CD4-positive, CD25-positive, alpha-beta regulatory T cell (primary cell): ENCODE data around the gene PRKCE. TPM values are rescaled to one million over a fixed set of nuclear protein-coding genes. Genes with fewer than 3 reads are reported as not detected.
A peak's percentile ranks its signal among the peaks of the same experiment; 100 is the strongest.

Experiments used
- ATAC-seq, 2 donors: fragments of 150-1000 bp; cut with Tn5 transposase; one replicate each; pipeline ENCODE4 v1.10.0; 2021; ENCODE audit warnings: low read depth in 2 of 2, moderate number of reproducible peaks in 2 of 2, moderate library complexity in 1 of 2
- DNase-seq, 3 donors: peaks; one replicate each; pipeline versions ENCODE4 v3.0.0 to v3.0.0-alpha.2; 2012 to 2022; ENCODE audit warnings: mixed read lengths in 1 of 3
- H3K27ac ChIP-seq: one replicate; pipeline ENCODE4 v1.7.0; 2013; ENCODE audit warnings: mild to moderate bottlenecking, low read length; ENCODE audit not compliant: insufficient read depth, poor library complexity, severe bottlenecking
- H3K27me3 ChIP-seq: one replicate; pipeline ENCODE4 v1.7.0; 2013; ENCODE audit warnings: low read length; ENCODE audit not compliant: control insufficient read depth, insufficient read depth
- H3K36me3 ChIP-seq: one replicate; pipeline ENCODE4 v1.7.0; 2013; ENCODE audit warnings: mild to moderate bottlenecking, low read length, moderate library complexity; ENCODE audit not compliant: control insufficient read depth, insufficient read depth
- H3K4me1 ChIP-seq: 2 replicates; pipeline ENCODE4 v1.7.0; 2013; ENCODE audit warnings: mild to moderate bottlenecking, low read length; ENCODE audit not compliant: insufficient read depth, control insufficient read depth, poor library complexity, severe bottlenecking
- H3K4me3 ChIP-seq: one replicate; pipeline ENCODE4 v1.7.0; 2013; ENCODE audit warnings: low read depth, mild to moderate bottlenecking, low read length, moderate library complexity
- H3K9me3 ChIP-seq, 2 experiments: 1 replicate in 1 of 2; 2 replicates in 1 of 2; pipeline ENCODE4 v1.7.0; 2013; ENCODE audit warnings: low read length in 2 of 2, mild to moderate bottlenecking in 1 of 2, moderate library complexity in 1 of 2; ENCODE audit not compliant: control insufficient read depth in 2 of 2
- H3K27ac Mint-ChIP-seq, 3 donors: one replicate each; pipeline ENCODE4 v1.8.0; 2020 to 2022; ENCODE audit warnings: mild to moderate bottlenecking in 3 of 3, mixed read lengths in 3 of 3, moderate library complexity in 2 of 3
- H3K27me3 Mint-ChIP-seq: one replicate; pipeline ENCODE4 v1.8.0; 2022; ENCODE audit warnings: mild to moderate bottlenecking, mixed read lengths
- H3K36me3 Mint-ChIP-seq: one replicate; pipeline ENCODE4 v1.8.0; 2020; ENCODE audit warnings: mixed read lengths
- H3K4me1 Mint-ChIP-seq, 4 donors: one replicate each; pipeline ENCODE4 v1.8.0; 2020 to 2022; ENCODE audit warnings: mixed read lengths in 4 of 4, mild to moderate bottlenecking in 1 of 4
- H3K4me3 Mint-ChIP-seq, 4 donors: one replicate each; pipeline ENCODE4 v1.8.0; 2020 to 2022; ENCODE audit warnings: mild to moderate bottlenecking in 4 of 4, mixed read lengths in 4 of 4, moderate library complexity in 3 of 4
- H3K9me3 Mint-ChIP-seq, 7 donors: one replicate each; pipeline ENCODE4 v1.8.0; 2020 to 2022; ENCODE audit warnings: mixed read lengths in 7 of 7, mild to moderate bottlenecking in 3 of 7, moderate library complexity in 2 of 7
- polyA plus RNA-seq, 4 donors: library from polyadenylated mRNA; unstranded; fragments of 300-500 nt; fragmentation: Illumina TruSeq; gene quantifications; one replicate each; pipeline ENCODE4 v1.2.3, GENCODE V29; 2021
- total RNA-seq: library from RNA; stranded (reverse); gene quantifications from one replicate; pipeline ENCODE4 v1.2.3, GENCODE V29; 2022

PRKCE gene
- total and polyA plus RNA-seq, 5 donors from 2014 or later = 0.78 to 16.5 (median 1.3) TPM

DNA sequence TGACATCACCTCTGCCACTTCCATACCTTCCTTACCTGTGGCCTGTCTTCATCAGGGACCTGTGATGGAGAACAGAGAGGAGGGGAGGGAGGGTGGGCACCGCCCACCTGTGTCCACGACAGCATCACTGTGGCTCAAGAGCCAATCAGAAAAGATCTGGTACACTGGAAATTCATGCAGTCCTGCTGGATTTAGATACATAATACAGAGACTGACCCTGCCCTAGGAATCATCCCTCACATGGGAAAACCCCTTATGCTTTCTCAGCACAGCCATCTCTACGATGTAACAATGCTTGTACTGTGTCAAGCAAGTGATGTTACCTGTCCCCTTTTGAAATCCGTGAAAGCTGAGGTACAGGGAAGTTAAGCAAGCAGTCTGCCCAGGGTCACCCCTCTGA is 500.1 kb downstream of the PRKCE start:
- Histone ChIP-seq H3K27me3 (no peaks in the 10 kb centered on the region), H3K4me1 (no peaks in the 10 kb centered on the region), H3K27ac (no peak overlapping the region), H3K36me3 (no peaks in the 10 kb centered on the region), H3K4me3 (no peak overlapping the region), H3K9me3 (no peaks in the 10 kb centered on the region)
- Mint-ChIP-seq H3K27ac (no peak overlapping the region), H3K4me1 (no peaks in the 10 kb centered on the region), H3K27me3 (no peaks in the 10 kb centered on the region), H3K9me3 (no peaks in the 10 kb centered on the region), H3K4me3 (no peak overlapping the region), H3K36me3 (peaks cover 24% of the 10 kb centered on the region)
- ATAC-seq = no peak
- DNase-seq = no peak

DNA sequence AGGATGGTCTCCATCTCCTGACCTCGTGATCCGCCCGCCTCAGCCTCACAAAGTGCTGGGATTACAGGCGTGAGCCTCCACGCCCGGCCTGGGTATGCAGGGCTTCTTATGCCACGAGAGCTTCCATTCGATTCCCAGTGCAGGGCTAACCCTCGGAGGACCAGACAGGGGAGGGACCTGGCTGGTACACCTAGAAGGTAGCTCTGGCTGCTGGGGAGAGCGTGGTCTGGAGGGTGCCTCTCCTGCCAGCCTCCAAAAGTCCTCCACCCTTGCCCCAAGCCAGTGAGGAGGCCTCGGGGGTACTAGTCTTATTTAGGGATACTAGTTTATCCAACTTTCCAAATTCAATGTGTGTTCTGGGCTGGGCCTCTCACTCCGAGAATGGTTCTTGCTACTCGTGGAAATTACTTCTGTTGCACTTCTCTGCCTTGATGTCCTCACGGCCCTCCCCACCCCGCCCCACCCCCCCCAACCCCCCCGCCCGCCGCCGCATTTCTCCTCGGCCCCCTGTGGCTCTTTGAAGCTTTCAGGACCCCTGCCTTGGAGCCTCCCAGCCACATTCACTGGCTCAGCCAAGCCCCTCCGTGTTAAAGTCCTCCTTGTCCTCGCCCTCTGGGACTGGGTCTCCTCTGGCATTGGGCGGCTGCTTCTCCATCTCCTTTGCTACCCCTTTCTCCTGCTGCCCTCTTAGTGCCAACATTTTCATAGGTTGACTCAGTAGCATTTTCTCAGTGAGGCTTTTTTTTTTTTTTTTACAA is 502.7 kb downstream of the PRKCE start:
- Mint-ChIP-seq H3K27me3 (no peaks in the 10 kb centered on the region), H3K36me3 (peaks cover 29% of the 10 kb centered on the region), H3K4me3 (no peak overlapping the region), H3K9me3 (no peaks in the 10 kb centered on the region), H3K27ac (no peak overlapping the region), H3K4me1 (no peaks in the 10 kb centered on the region)
- DNase-seq (no peak), ATAC-seq (no peak)
- no peaks in the 10 kb centered on the region for H3K9me3 ChIP-seq
- no peak overlapping the region for H3K27ac ChIP-seq
- no peaks in the 10 kb centered on the region for H3K36me3 ChIP-seq
- H3K4me3 ChIP-seq = no peak overlapping the region
- H3K27me3 ChIP-seq = no peaks in the 10 kb centered on the region
- no peaks in the 10 kb centered on the region for H3K4me1 ChIP-seq

DNA sequence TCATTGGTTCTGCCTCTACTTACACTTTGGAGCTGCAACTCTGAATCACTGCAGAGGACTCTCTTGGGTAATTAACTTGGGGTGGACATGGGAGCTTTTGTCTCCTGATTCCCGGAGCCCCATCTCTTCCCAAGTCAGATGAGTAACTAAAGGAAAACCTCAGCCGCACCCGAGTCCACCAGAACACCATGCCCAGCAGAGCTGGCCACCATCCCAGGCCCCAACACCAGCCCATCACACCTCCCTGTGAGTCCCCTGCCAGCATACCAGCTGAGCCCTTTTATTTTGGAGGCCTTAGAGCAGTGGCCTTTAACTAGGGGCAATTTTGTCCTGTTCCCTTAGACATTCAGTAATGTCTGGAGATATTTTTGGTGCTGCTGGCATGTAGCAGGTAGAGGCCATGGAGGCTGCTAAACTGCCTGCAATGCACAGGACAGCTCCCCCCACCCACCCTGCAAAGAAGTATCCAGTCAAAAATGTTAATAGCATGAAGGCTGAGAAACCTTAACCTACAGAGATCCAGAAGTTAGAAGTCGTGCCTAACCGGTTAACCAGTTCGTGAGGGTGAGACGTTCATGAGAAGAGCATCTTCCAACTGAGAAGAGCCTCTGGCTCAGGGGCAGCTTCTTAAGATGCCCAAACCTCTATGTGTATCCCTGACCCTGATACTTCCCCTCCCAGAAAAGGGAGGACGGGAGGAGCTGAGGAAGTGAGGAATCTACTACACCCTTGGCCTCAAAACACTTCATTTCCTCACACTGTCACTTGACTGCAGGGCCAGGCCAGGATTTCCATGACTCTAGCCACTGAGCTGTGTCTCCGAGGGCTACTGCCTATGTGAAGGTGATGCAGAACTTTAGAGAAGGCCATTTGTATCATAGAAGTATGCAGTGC is 505.8 kb downstream of the PRKCE start:
- peaks cover 32% of the 10 kb centered on the region for H3K36me3 Mint-ChIP-seq
- H3K27me3 ChIP-seq = no peaks in the 10 kb centered on the region
- ATAC-seq (no peak), DNase-seq (no peak)
- H3K4me3 ChIP-seq = no peak overlapping the region
- no peak overlapping the region for H3K4me3 Mint-ChIP-seq
- no peak overlapping the region for H3K27ac Mint-ChIP-seq
- H3K36me3 ChIP-seq = peaks cover 2% of the 10 kb centered on the region
- H3K9me3 ChIP-seq = no peaks in the 10 kb centered on the region
- H3K27me3 Mint-ChIP-seq = peaks cover 1% of the 10 kb centered on the region
- H3K9me3 Mint-ChIP-seq = no peaks in the 10 kb centered on the region
- H3K4me1 Mint-ChIP-seq = no peaks in the 10 kb centered on the region
- no peak overlapping the region for H3K27ac ChIP-seq
- H3K4me1 ChIP-seq = no peaks in the 10 kb centered on the region

- no peak overlapping the region for H3K4me3 Mint-ChIP-seq
- H3K27me3 ChIP-seq = no peaks in the 10 kb centered on the region
- no peak overlapping the region for H3K4me3 ChIP-seq
- no peak overlapping the region for H3K27ac Mint-ChIP-seq
- no peaks in the 10 kb centered on the region for H3K9me3 Mint-ChIP-seq
- H3K27me3 Mint-ChIP-seq = peaks cover 4% of the 10 kb centered on the region
- H3K36me3 ChIP-seq = peaks cover 2% of the 10 kb centered on the region
- H3K4me1 Mint-ChIP-seq = no peaks in the 10 kb centered on the region
- H3K36me3 Mint-ChIP-seq = peaks cover 38% of the 10 kb centered on the region
- no peak overlapping the region for H3K27ac ChIP-seq
- H3K9me3 ChIP-seq = no peaks in the 10 kb centered on the region
- ATAC-seq = no peak
- no peaks in the 10 kb centered on the region for H3K4me1 ChIP-seq
- DNase-seq = no peak
These were observed 506.5 kb downstream of the PRKCE start for GRCh38 chr2:46157966-46158310.

DNA sequence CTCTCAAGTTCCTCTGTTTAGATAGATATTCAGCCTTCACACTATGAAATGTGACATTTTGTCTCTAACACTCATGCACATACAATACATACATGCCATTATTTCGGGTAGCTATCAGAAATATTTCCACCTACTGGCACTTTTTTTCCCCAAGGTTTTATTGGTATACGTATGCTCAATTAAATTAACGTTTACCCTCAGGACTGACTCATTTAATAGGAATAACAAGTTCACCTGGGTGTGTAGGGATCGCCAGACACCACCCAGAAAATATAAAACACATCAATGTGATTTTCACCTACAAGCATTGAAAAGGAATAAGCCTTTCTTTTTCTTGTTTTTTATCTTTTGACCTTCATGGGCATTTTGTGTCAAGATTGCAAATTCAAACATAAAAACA is 507.2 kb downstream of the PRKCE start:
- Mint-ChIP-seq H3K4me3 (no peak overlapping the region), H3K9me3 (no peaks in the 10 kb centered on the region), H3K27ac (no peak overlapping the region), H3K4me1 (no peaks in the 10 kb centered on the region), H3K27me3 (peaks cover 4% of the 10 kb centered on the region), H3K36me3 (peaks cover 36% of the 10 kb centered on the region)
- Histone ChIP-seq H3K27ac (no peak overlapping the region), H3K36me3 (peaks cover 2% of the 10 kb centered on the region), H3K4me3 (no peak overlapping the region), H3K9me3 (no peaks in the 10 kb centered on the region), H3K27me3 (no peaks in the 10 kb centered on the region), H3K4me1 (no peaks in the 10 kb centered on the region)
- DNase-seq = no peak
- ATAC-seq = no peak

GRCh38 chr2:46160326-46160725 is 508.9 kb downstream of the PRKCE start:
- H3K9me3 Mint-ChIP-seq = peaks cover 0 to 2% (median 0%) of the 10 kb centered on the region in 7 donors
- Histone ChIP-seq H3K4me1 (no peaks in the 10 kb centered on the region), H3K9me3 (no peaks in the 10 kb centered on the region), H3K27me3 (no peaks in the 10 kb centered on the region), H3K4me3 (no peak overlapping the region), H3K36me3 (peaks cover 2% of the 10 kb centered on the region), H3K27ac (no peak overlapping the region)
- H3K27me3 Mint-ChIP-seq = peaks cover 4% of the 10 kb centered on the region
- no peak overlapping the region for H3K4me3 Mint-ChIP-seq
- no peak overlapping the region for H3K27ac Mint-ChIP-seq
- peaks cover 45% of the 10 kb centered on the region for H3K36me3 Mint-ChIP-seq
- ATAC-seq (no peak), DNase-seq (no peak)
- no peaks in the 10 kb centered on the region for H3K4me1 Mint-ChIP-seq

DNA sequence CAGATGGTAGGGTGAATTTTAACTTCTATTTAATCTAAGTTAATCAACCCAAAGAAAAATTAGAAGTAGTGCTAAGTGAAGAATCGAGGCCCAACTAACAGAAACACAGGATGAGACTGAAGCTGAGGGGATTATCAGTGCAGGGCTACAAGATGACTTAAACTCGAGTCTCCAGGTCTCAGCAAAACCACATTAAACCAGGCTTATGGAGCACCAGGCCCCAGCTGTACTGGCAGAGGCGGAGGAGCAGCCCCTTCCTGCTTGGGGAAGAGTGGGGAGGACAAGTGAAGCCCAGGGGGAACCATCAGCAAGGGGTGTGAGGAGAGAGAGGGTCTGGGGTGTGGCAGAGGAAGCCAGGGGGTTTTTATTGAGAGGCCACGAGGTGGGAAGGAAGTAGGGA is 509.8 kb downstream of the PRKCE start:
- Histone ChIP-seq H3K27me3 (no peaks in the 10 kb centered on the region), H3K4me1 (no peaks in the 10 kb centered on the region), H3K4me3 (no peak overlapping the region), H3K27ac (no peak overlapping the region), H3K9me3 (no peaks in the 10 kb centered on the region), H3K36me3 (peaks cover 2% of the 10 kb centered on the region)
- peaks cover 4% of the 10 kb centered on the region for H3K27me3 Mint-ChIP-seq
- H3K4me3 Mint-ChIP-seq = no peak overlapping the region
- peak overlapping the region in 2 of 3 donors; percentile 30 to 92 for H3K27ac Mint-ChIP-seq
- H3K4me1 Mint-ChIP-seq = no peaks in the 10 kb centered on the region
- H3K36me3 Mint-ChIP-seq = peaks cover 36% of the 10 kb centered on the region
- DNase-seq = no peak
- peaks cover 0 to 2% (median 0%) of the 10 kb centered on the region in 7 donors for H3K9me3 Mint-ChIP-seq
- no peak for ATAC-seq
